GM12872 (cell line): ENCODE data around the gene CTSV.

Experiments used
- TF ChIP-seq, protein P1 (sequence below): IDR thresholded peaks from 3 replicates; pipeline ENCODE4 v1.5.1; 2011; ENCODE audit warnings: low read depth, mild to moderate bottlenecking, low read length, moderate library complexity; ENCODE audit not compliant: insufficient read depth

The CTSV gene

DNA sequence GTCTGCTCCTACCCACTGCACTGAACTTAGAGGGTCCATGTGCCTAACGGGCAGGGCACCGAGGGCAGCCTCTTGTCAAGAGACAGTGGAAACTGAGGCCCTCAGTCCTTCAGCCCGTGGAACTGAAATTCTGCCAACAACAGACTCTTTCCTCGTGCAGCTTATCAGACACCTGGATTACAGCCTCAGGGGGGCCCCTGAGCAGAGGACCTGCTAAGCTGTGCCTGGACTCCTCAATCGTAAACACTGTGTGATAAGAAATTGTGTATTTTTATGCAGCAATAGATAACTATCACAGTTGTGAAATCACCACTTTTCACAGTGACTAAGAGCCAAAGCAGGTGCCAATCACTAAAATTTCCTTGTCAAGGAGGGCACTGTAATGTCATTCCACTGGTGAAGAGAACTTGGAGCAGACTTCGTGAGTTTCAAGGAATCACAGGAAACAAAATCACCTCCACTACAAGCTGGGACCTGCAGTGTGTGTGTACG, 33.4 kb upstream of the CTSV start:
- TF ChIP-seq, protein P1, sequence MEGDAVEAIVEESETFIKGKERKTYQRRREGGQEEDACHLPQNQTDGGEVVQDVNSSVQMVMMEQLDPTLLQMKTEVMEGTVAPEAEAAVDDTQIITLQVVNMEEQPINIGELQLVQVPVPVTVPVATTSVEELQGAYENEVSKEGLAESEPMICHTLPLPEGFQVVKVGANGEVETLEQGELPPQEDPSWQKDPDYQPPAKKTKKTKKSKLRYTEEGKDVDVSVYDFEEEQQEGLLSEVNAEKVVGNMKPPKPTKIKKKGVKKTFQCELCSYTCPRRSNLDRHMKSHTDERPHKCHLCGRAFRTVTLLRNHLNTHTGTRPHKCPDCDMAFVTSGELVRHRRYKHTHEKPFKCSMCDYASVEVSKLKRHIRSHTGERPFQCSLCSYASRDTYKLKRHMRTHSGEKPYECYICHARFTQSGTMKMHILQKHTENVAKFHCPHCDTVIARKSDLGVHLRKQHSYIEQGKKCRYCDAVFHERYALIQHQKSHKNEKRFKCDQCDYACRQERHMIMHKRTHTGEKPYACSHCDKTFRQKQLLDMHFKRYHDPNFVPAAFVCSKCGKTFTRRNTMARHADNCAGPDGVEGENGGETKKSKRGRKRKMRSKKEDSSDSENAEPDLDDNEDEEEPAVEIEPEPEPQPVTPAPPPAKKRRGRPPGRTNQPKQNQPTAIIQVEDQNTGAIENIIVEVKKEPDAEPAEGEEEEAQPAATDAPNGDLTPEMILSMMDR: no peak

DNA sequence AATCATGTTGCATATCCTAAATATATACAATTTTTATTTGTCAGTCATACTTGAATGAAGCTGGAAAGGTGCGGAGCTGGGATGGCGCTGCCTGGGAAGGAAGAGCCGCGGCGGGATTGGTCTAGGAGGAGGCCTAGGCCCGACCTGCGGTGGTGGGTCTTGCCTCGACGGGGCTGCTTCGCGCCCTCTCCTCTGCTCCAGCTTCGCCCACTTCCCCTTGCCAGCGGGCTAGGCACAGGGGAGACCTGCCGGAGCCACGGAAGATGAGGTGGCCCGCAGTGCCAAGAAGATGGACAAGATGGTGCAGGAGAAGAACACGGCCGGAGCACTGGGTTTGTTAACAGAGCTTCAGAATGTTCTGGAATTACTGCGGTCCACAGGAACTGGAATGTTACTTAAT, 28.5 kb upstream of the CTSV start:
- TF ChIP-seq, protein P1: no peak

DNA sequence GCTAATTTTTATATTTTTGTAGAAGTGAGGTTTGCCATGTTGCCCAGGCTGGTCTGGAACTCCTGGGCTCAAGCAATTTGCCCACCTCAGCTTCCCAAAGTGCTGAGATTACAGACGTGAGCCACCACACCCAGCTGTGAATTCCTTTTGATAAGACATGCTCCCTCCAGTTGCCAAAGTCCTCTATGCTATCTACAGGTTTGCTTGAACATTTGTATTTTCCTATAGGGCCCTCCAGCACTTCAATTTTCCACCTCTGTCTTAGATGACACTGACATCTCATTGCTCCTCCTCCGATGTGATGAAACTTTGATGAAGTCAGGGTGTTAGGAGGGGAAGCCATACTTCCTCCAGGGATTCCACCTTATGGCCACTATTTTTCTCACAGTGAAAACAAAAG, 25.2 kb upstream of the CTSV start:
- TF ChIP-seq, protein P1: no peak

DNA sequence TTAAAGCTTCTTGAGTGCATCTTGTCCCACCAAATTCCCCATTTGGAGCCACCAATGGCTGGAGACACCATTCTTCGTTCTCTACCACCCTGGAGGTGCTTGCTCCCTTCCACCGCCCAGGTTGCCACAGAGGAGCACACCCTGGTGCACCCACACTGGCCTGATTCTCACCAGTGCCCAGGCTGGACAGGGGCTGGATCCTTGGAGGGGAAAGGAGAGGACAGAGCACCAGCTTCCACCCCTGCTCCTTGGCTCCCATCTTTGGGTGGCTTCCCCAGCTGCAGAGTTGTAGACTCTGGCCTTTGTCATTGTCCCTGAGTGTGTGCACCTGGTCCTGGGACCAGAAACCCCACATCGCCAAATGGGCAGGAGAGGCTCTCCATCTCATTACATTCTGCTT, 21.9 kb upstream of the CTSV start:
- TF ChIP-seq, protein P1: no peak

DNA sequence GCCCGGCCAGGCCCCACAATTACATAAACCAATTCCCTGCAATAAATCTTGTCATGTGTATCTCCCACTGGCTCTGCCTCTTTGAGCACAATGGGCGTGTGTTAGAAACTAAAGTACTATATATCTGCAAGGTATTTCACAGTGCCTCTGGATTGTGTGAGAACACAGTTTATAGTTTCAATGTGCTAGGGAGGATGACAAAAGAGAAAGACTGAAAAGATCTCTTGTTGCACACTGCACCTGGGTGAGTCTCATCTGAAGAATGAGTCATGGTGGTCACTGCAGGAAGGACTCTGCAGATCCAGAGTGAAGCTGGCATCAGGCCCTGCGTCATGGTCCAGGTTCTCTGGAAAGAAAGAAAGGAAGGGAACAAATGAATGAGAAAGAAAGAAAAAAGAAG, 20.7 kb upstream of the CTSV start:
- TF ChIP-seq, protein P1: no peak

DNA sequence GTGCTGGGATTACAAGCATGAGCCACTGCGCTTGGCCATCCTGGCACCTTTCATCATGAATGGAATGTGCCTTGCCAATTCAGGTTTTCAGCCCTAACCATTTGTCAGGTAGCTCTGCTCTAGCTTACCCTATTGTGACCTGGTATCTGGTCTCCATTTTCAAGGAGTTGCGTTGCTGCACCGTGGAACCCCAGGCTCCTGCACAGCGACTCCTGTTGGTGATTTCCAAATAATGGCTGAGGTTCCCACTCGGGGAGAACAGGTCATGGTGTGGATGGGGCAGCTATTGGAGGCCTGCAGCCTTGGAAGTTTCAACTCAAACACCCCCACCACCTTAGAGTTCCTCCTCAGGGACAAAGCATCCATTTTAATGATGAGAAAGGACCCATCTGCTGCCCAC, 18.7 kb upstream of the CTSV start:
- TF ChIP-seq, protein P1: no peak

DNA sequence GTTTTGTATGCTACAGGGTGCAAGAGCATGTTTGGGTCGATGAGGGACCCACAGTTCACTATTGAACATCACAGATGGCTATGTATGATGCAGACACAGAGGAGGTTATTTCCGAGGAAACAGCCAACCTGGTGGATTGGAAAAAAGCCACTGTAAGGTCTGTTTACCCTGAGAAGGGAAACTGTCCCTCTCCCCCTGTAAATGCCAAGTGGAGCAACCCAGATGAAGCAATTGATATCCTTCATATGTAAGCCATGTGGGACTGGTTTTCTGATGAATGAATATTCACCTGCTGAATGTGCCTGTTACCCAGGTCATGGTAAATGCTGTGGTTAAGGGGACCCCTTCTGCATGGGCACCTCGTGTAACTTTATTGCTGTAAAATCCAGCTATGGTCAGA, 14.8 kb upstream of the CTSV start:
- TF ChIP-seq, protein P1: no peak

DNA sequence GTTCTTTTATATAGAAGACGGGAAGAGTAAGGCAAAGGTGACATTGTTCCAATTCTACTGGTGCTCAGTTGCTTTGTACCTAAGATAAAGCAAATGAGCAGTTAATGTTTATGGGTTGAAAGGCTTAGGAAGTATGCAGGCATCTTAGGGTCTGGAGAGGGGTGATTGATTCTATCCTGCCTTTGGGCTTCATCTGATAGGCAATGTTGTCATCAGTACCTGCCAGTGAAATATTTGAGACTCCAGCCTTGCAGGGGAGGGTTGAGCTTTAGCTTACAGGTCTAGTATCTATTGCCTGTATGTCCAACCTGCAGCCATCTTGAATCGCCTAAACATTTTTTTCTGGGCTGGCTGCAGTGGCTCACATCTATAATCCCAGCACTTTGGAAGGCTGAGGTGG, 13.8 kb upstream of the CTSV start:
- TF ChIP-seq, protein P1: no peak
